ENCODE results near the gene ASIC4. TPM values are rescaled to one million over a fixed set of nuclear protein-coding genes. Genes with fewer than 3 reads are reported as not detected.
A peak's percentile ranks its signal among the peaks of the same experiment; 100 is the strongest.

Gene ASIC4
- polyA plus RNA-seq, 3 donors from 2014 or later = not detected

- no peaks in the 10 kb centered on the region for H3K36me3 Mint-ChIP-seq
- H3K9me3 Mint-ChIP-seq = no peaks in the 10 kb centered on the region
- no peak overlapping the region for H3K4me3 Mint-ChIP-seq
- H3K27me3 Mint-ChIP-seq (ENCODE audit: low read depth in 3 of 3) = peaks cover 0 to 6% (median 2%) of the 10 kb centered on the region in 3 donors
- H3K4me1 Mint-ChIP-seq = peaks cover 0 to 3% of the 10 kb centered on the region in 2 donors
- no peak for DNase-seq
- no peak overlapping the region for H3K27ac Mint-ChIP-seq
Measured at GRCh38 chr2:219475278-219475677, 39.0 kb upstream of the ASIC4 start.

GRCh38 chr2:219475697-219476651, 38.3 kb upstream of the ASIC4 start:
- Mint-ChIP-seq H3K27ac (no peak overlapping the region), H3K9me3 (no peaks in the 10 kb centered on the region), H3K4me3 (no peak overlapping the region), H3K36me3 (no peaks in the 10 kb centered on the region), H3K27me3 (ENCODE audit: low read depth in 3 of 3) (peaks cover 0 to 4% (median 2%) of the 10 kb centered on the region in 3 donors), H3K4me1 (peaks cover 0 to 3% of the 10 kb centered on the region in 2 donors)
- DNase-seq = peak; percentile 19 to 33 (median 28)

DNA sequence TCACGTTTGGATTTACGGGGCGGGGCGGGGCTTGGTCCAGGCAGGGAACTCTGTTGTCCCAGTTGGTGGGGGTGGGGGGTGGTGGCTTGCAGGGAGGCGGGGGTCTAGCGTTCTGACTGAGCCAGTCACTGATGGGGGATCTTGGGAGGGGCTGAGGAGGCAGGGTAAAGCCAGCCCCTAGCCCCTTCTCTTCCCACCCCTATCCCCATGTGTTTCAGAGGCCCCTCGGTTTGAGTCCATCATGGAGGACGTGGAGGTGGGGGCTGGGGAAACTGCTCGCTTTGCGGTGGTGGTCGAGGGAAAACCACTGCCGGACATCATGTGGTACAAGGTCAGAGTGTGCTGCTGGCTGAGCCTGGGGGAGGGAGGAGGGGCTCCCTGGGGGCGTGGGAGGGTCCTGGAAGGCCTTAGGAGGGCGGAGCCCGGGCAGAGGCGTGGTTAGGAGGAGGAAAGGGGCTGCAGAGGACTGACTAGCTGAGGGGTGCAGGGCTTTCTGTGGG, 37.6 kb upstream of the ASIC4 start:
- no peak overlapping the region for H3K27ac Mint-ChIP-seq
- H3K36me3 Mint-ChIP-seq = no peaks in the 10 kb centered on the region
- no peaks in the 10 kb centered on the region for H3K9me3 Mint-ChIP-seq
- H3K27me3 Mint-ChIP-seq (ENCODE audit: low read depth in 3 of 3) = peaks cover 0 to 4% (median 2%) of the 10 kb centered on the region in 3 donors
- peaks cover 0 to 3% of the 10 kb centered on the region in 2 donors for H3K4me1 Mint-ChIP-seq
- no peak overlapping the region for H3K4me3 Mint-ChIP-seq
- no peak for DNase-seq

GRCh38 chr2:219477179-219477578, 37.1 kb upstream of the ASIC4 start:
- peaks cover 0 to 3% of the 10 kb centered on the region in 2 donors for H3K4me1 Mint-ChIP-seq
- peaks cover 0 to 6% (median 5%) of the 10 kb centered on the region in 3 donors for H3K27me3 Mint-ChIP-seq (ENCODE audit: low read depth in 3 of 3)

DNA sequence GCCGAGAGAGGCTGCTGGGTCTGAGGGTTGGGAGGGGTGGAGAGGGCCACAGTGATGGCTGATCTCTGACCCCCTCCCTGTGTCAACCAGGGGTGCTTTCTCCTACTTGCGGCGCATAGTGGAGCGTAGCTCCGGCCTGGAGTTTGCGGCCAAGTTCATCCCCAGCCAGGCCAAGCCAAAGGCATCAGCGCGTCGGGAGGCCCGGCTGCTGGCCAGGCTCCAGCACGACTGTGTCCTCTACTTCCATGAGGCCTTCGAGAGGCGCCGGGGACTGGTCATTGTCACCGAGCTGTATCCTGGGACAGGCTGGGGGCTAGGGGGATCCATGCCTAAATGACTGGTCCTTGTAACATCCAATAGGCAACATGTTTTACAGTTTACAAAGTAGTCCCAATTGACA, 36.5 kb upstream of the ASIC4 start:
- H3K4me3 Mint-ChIP-seq = no peak overlapping the region
- DNase-seq = no peak
- H3K27me3 Mint-ChIP-seq (ENCODE audit: low read depth in 3 of 3) = peaks cover 0 to 7% (median 7%) of the 10 kb centered on the region in 3 donors
- H3K4me1 Mint-ChIP-seq = peaks cover 0 to 3% of the 10 kb centered on the region in 2 donors
- no peak overlapping the region for H3K27ac Mint-ChIP-seq
- H3K36me3 Mint-ChIP-seq = no peaks in the 10 kb centered on the region
- no peaks in the 10 kb centered on the region for H3K9me3 Mint-ChIP-seq

More at GRCh38 chr2:219477179-219477578, 37.1 kb upstream of the ASIC4 start:
- no peaks in the 10 kb centered on the region for H3K36me3 Mint-ChIP-seq
- H3K27ac Mint-ChIP-seq = no peak overlapping the region
- no peak overlapping the region for H3K4me3 Mint-ChIP-seq
- DNase-seq = no peak
- no peaks in the 10 kb centered on the region for H3K9me3 Mint-ChIP-seq

- H3K4me3 Mint-ChIP-seq = no peak overlapping the region
- no peak overlapping the region for H3K27ac Mint-ChIP-seq
- H3K27me3 Mint-ChIP-seq (ENCODE audit: low read depth in 3 of 3) = peaks cover 0 to 9% (median 7%) of the 10 kb centered on the region in 3 donors
- DNase-seq = no peak
- H3K9me3 Mint-ChIP-seq = no peaks in the 10 kb centered on the region
- H3K36me3 Mint-ChIP-seq = no peaks in the 10 kb centered on the region
- peaks cover 0 to 4% of the 10 kb centered on the region in 2 donors for H3K4me1 Mint-ChIP-seq
Measured at GRCh38 chr2:219478916-219479315, 35.4 kb upstream of the ASIC4 start.

DNA sequence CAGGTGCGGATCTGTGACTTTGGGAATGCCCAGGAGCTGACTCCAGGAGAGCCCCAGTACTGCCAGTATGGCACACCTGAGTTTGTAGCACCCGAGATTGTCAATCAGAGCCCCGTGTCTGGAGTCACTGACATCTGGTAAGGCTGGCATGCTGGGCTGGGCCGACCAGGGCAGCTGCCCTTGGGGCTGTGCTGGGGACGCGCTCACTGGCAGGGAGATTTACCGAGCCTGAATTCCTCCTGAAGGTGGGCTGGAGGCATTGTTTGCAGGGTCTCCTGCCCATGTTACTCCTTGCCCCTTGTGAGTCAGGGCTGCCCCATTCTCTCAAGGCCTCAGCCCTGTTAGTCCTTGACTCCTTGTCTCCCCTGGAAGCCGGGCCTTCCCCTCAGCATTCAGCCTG, 34.3 kb upstream of the ASIC4 start:
- no peaks in the 10 kb centered on the region for H3K36me3 Mint-ChIP-seq
- no peak for DNase-seq
- no peak overlapping the region for H3K27ac Mint-ChIP-seq
- no peaks in the 10 kb centered on the region for H3K9me3 Mint-ChIP-seq
- H3K27me3 Mint-ChIP-seq (ENCODE audit: low read depth in 3 of 3) = peaks cover 0 to 11% (median 4%) of the 10 kb centered on the region in 3 donors
- no peak overlapping the region for H3K4me3 Mint-ChIP-seq
- peaks cover 0 to 5% of the 10 kb centered on the region in 2 donors for H3K4me1 Mint-ChIP-seq

DNA sequence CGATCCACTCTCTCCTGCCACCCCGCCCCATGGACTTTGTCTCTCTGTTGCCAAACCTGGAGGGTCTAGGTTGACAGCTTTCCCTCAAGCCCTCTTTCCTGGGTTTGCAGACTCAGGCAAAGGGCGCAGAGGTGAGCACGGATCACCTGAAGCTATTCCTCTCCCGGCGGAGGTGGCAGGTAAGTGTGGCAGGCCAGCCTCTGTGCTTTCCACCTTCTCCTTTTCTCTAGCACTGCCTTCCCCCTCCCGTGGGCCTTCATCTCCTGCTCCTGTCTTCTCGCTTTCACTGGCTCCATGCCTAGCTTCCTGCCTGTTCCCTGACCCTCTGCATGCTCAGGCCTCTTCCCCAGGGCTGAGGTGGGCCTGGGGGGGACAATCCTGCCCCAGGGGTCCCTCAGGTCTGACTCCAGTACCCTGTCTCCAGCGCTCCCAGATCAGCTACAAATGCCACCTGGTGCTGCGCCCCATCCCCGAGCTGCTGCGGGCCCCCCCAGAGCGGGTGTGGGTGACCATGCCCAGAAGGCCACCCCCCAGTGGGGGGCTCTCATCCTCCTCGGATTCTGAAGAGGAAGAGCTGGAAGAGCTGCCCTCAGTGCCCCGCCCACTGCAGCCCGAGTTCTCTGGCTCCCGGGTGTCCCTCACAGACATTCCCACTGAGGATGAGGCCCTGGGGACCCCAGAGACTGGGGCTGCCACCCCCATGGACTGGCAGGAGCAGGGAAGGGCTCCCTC, 31.4 kb upstream of the ASIC4 start:
- Mint-ChIP-seq H3K9me3 (no peaks in the 10 kb centered on the region), H3K36me3 (no peaks in the 10 kb centered on the region), H3K27ac (no peak overlapping the region), H3K4me1 (peaks cover 0 to 3% of the 10 kb centered on the region in 2 donors), H3K27me3 (ENCODE audit: low read depth in 3 of 3) (peaks cover 2 to 17% (median 15%) of the 10 kb centered on the region in 3 donors), H3K4me3 (no peak overlapping the region)
- no peak for DNase-seq

DNA sequence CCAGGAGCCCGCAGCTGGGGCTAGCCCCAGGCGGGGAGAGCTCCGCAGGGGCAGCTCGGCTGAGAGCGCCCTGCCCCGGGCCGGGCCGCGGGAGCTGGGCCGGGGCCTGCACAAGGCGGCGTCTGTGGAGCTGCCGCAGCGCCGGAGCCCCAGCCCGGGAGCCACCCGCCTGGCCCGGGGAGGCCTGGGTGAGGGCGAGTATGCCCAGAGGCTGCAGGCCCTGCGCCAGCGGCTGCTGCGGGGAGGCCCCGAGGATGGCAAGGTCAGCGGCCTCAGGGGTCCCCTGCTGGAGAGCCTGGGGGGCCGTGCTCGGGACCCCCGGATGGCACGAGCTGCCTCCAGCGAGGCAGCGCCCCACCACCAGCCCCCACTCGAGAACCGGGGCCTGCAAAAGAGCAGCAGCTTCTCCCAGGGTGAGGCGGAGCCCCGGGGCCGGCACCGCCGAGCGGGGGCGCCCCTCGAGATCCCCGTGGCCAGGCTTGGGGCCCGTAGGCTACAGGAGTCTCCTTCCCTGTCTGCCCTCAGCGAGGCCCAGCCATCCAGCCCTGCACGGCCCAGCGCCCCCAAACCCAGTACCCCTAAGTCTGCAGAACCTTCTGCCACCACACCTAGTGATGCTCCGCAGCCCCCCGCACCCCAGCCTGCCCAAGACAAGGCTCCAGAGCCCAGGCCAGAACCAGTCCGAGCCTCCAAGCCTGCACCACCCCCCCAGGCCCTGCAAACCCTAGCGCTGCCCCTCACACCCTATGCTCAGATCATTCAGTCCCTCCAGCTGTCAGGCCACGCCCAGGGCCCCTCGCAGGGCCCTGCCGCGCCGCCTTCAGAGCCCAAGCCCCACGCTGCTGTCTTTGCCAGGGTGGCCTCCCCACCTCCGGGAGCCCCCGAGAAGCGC, 30.6 kb upstream of the ASIC4 start:
- no peak overlapping the region for H3K27ac Mint-ChIP-seq
- H3K36me3 Mint-ChIP-seq = no peaks in the 10 kb centered on the region
- peaks cover 0 to 3% of the 10 kb centered on the region in 2 donors for H3K4me1 Mint-ChIP-seq
- no peaks in the 10 kb centered on the region for H3K9me3 Mint-ChIP-seq
- peaks cover 2 to 17% (median 15%) of the 10 kb centered on the region in 3 donors for H3K27me3 Mint-ChIP-seq (ENCODE audit: low read depth in 3 of 3)
- DNase-seq = no peak
- peak overlapping the region in 2 of 5 donors; percentile 63 to 64 for H3K4me3 Mint-ChIP-seq

DNA sequence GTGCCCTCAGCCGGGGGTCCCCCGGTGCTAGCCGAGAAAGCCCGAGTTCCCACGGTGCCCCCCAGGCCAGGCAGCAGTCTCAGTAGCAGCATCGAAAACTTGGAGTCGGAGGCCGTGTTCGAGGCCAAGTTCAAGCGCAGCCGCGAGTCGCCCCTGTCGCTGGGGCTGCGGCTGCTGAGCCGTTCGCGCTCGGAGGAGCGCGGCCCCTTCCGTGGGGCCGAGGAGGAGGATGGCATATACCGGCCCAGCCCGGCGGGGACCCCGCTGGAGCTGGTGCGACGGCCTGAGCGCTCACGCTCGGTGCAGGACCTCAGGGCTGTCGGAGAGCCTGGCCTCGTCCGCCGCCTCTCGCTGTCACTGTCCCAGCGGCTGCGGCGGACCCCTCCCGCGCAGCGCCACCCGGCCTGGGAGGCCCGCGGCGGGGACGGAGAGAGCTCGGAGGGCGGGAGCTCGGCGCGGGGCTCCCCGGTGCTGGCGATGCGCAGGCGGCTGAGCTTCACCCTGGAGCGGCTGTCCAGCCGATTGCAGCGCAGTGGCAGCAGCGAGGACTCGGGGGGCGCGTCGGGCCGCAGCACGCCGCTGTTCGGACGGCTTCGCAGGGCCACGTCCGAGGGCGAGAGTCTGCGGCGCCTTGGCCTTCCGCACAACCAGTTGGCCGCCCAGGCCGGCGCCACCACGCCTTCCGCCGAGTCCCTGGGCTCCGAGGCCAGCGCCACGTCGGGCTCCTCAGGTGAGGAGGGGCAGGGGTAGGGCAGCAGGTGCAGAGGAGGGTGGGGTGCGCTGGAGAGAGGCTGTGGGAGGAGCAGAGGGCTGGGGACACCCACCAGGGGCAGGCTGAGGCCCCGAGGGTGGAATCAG, 29.7 kb upstream of the ASIC4 start:
- H3K36me3 Mint-ChIP-seq = no peaks in the 10 kb centered on the region
- peak overlapping the region in 2 of 5 donors; percentile 26 to 30 for H3K4me3 Mint-ChIP-seq
- H3K27ac Mint-ChIP-seq = no peak overlapping the region
- no peaks in the 10 kb centered on the region for H3K9me3 Mint-ChIP-seq
- peaks cover 0 to 3% of the 10 kb centered on the region in 2 donors for H3K4me1 Mint-ChIP-seq
- H3K27me3 Mint-ChIP-seq (ENCODE audit: low read depth in 3 of 3) = peaks cover 2 to 18% (median 17%) of the 10 kb centered on the region in 3 donors
- DNase-seq = no peak

DNA sequence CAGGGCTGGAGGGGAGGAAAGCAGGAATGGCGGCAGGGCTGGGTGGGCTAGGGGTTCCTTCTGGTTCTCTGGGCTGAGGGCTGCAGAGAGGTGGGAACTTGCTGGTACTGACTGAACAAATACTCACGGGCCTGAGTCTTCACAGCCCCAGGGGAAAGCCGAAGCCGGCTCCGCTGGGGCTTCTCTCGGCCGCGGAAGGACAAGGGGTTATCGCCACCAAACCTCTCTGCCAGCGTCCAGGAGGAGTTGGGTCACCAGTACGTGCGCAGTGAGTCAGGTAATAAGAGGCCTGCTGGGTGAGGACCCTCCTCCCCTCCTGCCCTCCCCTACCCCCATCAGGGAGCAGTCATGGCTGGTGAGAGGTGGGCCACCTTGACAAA, 29.1 kb upstream of the ASIC4 start:
- Mint-ChIP-seq H3K27me3 (ENCODE audit: low read depth in 3 of 3) (peaks cover 2 to 18% (median 15%) of the 10 kb centered on the region in 3 donors), H3K9me3 (no peaks in the 10 kb centered on the region), H3K36me3 (no peaks in the 10 kb centered on the region), H3K4me1 (peaks cover 0 to 3% of the 10 kb centered on the region in 2 donors), H3K27ac (no peak overlapping the region), H3K4me3 (peak overlapping the region in 2 of 5 donors; percentile 7 to 30)
- DNase-seq = no peak

GRCh38 chr2:219486380-219486959, 27.8 kb upstream of the ASIC4 start:
- peaks cover 2 to 18% (median 15%) of the 10 kb centered on the region in 3 donors for H3K27me3 Mint-ChIP-seq (ENCODE audit: low read depth in 3 of 3)
- peaks cover 0 to 3% of the 10 kb centered on the region in 2 donors for H3K4me1 Mint-ChIP-seq
- H3K36me3 Mint-ChIP-seq = no peaks in the 10 kb centered on the region
- no peaks in the 10 kb centered on the region for H3K9me3 Mint-ChIP-seq
- H3K4me3 Mint-ChIP-seq = no peak overlapping the region
- no peak overlapping the region for H3K27ac Mint-ChIP-seq
- no peak for DNase-seq
